HL-60 (cell line): ENCODE data around the gene ZNF746.

Experiments used
- GABPA ChIP-seq: IDR thresholded peaks from 2 replicates; pipeline ENCODE4 v1.6.1; 2012; ENCODE audit warnings: low read depth
- POLR2AphosphoS5 ChIP-seq: IDR thresholded peaks from 2 replicates; pipeline ENCODE4 v1.6.1; 2012; ENCODE audit warnings: low read depth
- TF ChIP-seq, protein P1 (sequence below): IDR thresholded peaks from one replicate; pipeline ENCODE4 v1.5.1; 2011; ENCODE audit warnings: low read length, control low read depth, inconsistent platforms; ENCODE audit not compliant: insufficient read depth

DNA sequence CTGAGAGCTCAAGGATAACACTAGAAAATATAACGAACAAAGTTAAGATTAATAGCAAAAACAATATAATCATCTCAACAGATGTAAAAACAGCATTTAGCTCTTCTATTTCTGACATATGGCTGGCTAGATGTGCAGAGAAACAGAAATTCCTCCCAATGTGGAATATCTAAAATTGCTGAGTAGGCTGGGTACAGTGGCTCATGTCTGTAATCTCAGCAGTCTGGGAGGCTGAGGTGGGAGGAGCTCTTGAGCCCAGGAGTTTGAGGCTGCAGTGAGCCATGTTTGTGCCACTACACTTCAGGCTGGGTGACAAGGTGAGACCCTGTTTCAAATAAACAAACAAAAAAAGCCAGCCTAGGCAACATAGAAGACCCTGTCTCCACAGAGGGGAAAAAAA is 18.0 kb downstream of the ZNF746 start:
- no peak for TF ChIP-seq POLR2AphosphoS5
- TF ChIP-seq, protein P1, sequence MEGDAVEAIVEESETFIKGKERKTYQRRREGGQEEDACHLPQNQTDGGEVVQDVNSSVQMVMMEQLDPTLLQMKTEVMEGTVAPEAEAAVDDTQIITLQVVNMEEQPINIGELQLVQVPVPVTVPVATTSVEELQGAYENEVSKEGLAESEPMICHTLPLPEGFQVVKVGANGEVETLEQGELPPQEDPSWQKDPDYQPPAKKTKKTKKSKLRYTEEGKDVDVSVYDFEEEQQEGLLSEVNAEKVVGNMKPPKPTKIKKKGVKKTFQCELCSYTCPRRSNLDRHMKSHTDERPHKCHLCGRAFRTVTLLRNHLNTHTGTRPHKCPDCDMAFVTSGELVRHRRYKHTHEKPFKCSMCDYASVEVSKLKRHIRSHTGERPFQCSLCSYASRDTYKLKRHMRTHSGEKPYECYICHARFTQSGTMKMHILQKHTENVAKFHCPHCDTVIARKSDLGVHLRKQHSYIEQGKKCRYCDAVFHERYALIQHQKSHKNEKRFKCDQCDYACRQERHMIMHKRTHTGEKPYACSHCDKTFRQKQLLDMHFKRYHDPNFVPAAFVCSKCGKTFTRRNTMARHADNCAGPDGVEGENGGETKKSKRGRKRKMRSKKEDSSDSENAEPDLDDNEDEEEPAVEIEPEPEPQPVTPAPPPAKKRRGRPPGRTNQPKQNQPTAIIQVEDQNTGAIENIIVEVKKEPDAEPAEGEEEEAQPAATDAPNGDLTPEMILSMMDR, result no peak
- no peak for TF ChIP-seq GABPA
